ENCODE measurements around the gene ELANE. TPM values are rescaled to one million over a fixed set of nuclear protein-coding genes. Genes with fewer than 3 reads are reported as not detected.

Gene ELANE
- total RNA-seq, 3 donors from 2014 or later (not counting 1 experiment from before 2014, with no cell fraction given), result 1.7 to 1.8 TPM; not detected in 1

- no peak overlapping the region for H3K27ac ChIP-seq (ENCODE audit: low read length)
- no peak overlapping the region for H3K4me3 ChIP-seq (ENCODE audit: low read length)
- H3K36me3 ChIP-seq (ENCODE audit: control insufficient read depth, insufficient read depth, low read length), result peaks cover 18% of the 10 kb centered on the region
- 97% methylated on average over 7 of the region's 8 CpGs for WGBS (ENCODE audit: insufficient coverage)
- ATAC-seq, result no peak
- H3K27ac Mint-ChIP-seq, result peak overlapping the region in 1 of 2 donors; percentile 6
- H3K4me1 Mint-ChIP-seq, result peaks cover 0 to 14% of the 10 kb centered on the region in 2 donors
- H3K9me3 Mint-ChIP-seq, result no peaks in the 10 kb centered on the region
- no peak for DNase-seq
- no peaks in the 10 kb centered on the region for H3K27me3 ChIP-seq (ENCODE audit: control insufficient read depth, insufficient read depth, low read length)
- TF ChIP-seq, protein P1, sequence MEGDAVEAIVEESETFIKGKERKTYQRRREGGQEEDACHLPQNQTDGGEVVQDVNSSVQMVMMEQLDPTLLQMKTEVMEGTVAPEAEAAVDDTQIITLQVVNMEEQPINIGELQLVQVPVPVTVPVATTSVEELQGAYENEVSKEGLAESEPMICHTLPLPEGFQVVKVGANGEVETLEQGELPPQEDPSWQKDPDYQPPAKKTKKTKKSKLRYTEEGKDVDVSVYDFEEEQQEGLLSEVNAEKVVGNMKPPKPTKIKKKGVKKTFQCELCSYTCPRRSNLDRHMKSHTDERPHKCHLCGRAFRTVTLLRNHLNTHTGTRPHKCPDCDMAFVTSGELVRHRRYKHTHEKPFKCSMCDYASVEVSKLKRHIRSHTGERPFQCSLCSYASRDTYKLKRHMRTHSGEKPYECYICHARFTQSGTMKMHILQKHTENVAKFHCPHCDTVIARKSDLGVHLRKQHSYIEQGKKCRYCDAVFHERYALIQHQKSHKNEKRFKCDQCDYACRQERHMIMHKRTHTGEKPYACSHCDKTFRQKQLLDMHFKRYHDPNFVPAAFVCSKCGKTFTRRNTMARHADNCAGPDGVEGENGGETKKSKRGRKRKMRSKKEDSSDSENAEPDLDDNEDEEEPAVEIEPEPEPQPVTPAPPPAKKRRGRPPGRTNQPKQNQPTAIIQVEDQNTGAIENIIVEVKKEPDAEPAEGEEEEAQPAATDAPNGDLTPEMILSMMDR (IDR thresholded peaks at IDR 0.05), result no peak
- H3K9me3 ChIP-seq (ENCODE audit: control insufficient read depth, insufficient read depth, low read length), result no peaks in the 10 kb centered on the region
- H3K36me3 Mint-ChIP-seq, result no peaks in the 10 kb centered on the region
- intact Hi-C loops (cut with micrococcal nuclease), result no loop called here
- H3K27me3 Mint-ChIP-seq (ENCODE audit: low read depth in 2 of 2), result no peaks in the 10 kb centered on the region
- H3K4me3 Mint-ChIP-seq, result peak overlapping the region; percentile 6
- H3K4me1 ChIP-seq (ENCODE audit: control insufficient read depth, insufficient read depth, low read length), result peaks cover 20% of the 10 kb centered on the region
Observed at GRCh38 chr19:870314-870713, 18.2 kb downstream of the ELANE start.

- intact Hi-C loops (cut with micrococcal nuclease), result no loop called here
- Histone ChIP-seq H3K27me3 (ENCODE audit: control insufficient read depth, insufficient read depth, low read length) (no peaks in the 10 kb centered on the region), H3K4me1 (ENCODE audit: control insufficient read depth, insufficient read depth, low read length) (peaks cover 20% of the 10 kb centered on the region), H3K9me3 (ENCODE audit: control insufficient read depth, insufficient read depth, low read length) (no peaks in the 10 kb centered on the region), H3K4me3 (ENCODE audit: low read length) (no peak overlapping the region), H3K36me3 (ENCODE audit: control insufficient read depth, insufficient read depth, low read length) (peaks cover 18% of the 10 kb centered on the region), H3K27ac (ENCODE audit: low read length) (no peak overlapping the region)
- H3K4me3 Mint-ChIP-seq, result no peak overlapping the region
- no peak overlapping the region for H3K27ac Mint-ChIP-seq
- no peaks in the 10 kb centered on the region for H3K9me3 Mint-ChIP-seq
- TF ChIP-seq, protein P1 (IDR thresholded peaks at IDR 0.05), result no peak
- no peak for DNase-seq
- 98% methylated on average over 28 of the region's 28 CpGs for WGBS (ENCODE audit: insufficient coverage)
- peaks cover 0 to 14% of the 10 kb centered on the region in 2 donors for H3K4me1 Mint-ChIP-seq
- H3K27me3 Mint-ChIP-seq (ENCODE audit: low read depth in 2 of 2), result no peaks in the 10 kb centered on the region
- no peaks in the 10 kb centered on the region for H3K36me3 Mint-ChIP-seq
- ATAC-seq, result no peak
Observed at GRCh38 chr19:870963-871401, 18.9 kb downstream of the ELANE start.

GRCh38 chr19:871446-872265 is 19.6 kb downstream of the ELANE start:
- no peaks in the 10 kb centered on the region for H3K27me3 Mint-ChIP-seq (ENCODE audit: low read depth in 2 of 2)
- no peaks in the 10 kb centered on the region for H3K9me3 ChIP-seq (ENCODE audit: control insufficient read depth, insufficient read depth, low read length)
- H3K4me3 Mint-ChIP-seq, result peak overlapping the region; percentile 31
- peaks cover 20% of the 10 kb centered on the region for H3K4me1 ChIP-seq (ENCODE audit: control insufficient read depth, insufficient read depth, low read length)
- intact Hi-C loops (cut with micrococcal nuclease), result no loop called here
- H3K27ac Mint-ChIP-seq, result peak overlapping the region in 1 of 2 donors; percentile 70
- TF ChIP-seq, protein P1 (IDR thresholded peaks at IDR 0.05), result no peak
- 96% methylated on average over 21 of the region's 33 CpGs for WGBS (ENCODE audit: insufficient coverage)
- no peaks in the 10 kb centered on the region for H3K9me3 Mint-ChIP-seq
- H3K27ac ChIP-seq (ENCODE audit: low read length), result no peak overlapping the region
- H3K27me3 ChIP-seq (ENCODE audit: control insufficient read depth, insufficient read depth, low read length), result no peaks in the 10 kb centered on the region
- H3K36me3 Mint-ChIP-seq, result no peaks in the 10 kb centered on the region
- H3K4me3 ChIP-seq (ENCODE audit: low read length), result no peak overlapping the region
- H3K36me3 ChIP-seq (ENCODE audit: control insufficient read depth, insufficient read depth, low read length), result peaks cover 18% of the 10 kb centered on the region
- DNase-seq, result peak in 1 of 2 donors; percentile 69
- no peak for ATAC-seq
- peaks cover 0 to 14% of the 10 kb centered on the region in 2 donors for H3K4me1 Mint-ChIP-seq

Data from natural killer cell (primary cell).